Spinal cord (tissue), 10 donors: ENCODE results near the gene CIBAR2. TPM values are rescaled to one million over a fixed set of nuclear protein-coding genes. Genes with fewer than 3 reads are reported as not detected.

Source experiments
- DNase-seq, 6 donors: peaks; one replicate each; pipeline versions ENCODE4 v3.0.0 to v3.0.0-alpha.2; 2013 to 2015; ENCODE audit warnings: low spot score in 6 of 6, low read depth in 4 of 6
- H3K27ac ChIP-seq: one replicate; pipeline ENCODE4 v1.5.1; 2013; ENCODE audit warnings: low read depth, low read length, control low read depth
- H3K27me3 ChIP-seq: one replicate; pipeline ENCODE4 v1.6.1; 2013; ENCODE audit warnings: low read length; ENCODE audit not compliant: control insufficient read depth, insufficient read depth
- H3K36me3 ChIP-seq: one replicate; pipeline ENCODE4 v1.6.1; 2013; ENCODE audit warnings: low read length; ENCODE audit not compliant: control insufficient read depth, insufficient read depth
- H3K4me1 ChIP-seq: one replicate; pipeline ENCODE4 v1.6.1; 2013; ENCODE audit warnings: low read length; ENCODE audit not compliant: control insufficient read depth, insufficient read depth
- H3K4me3 ChIP-seq: one replicate; pipeline ENCODE4 v1.5.1; 2013; ENCODE audit warnings: low read depth, low read length, control low read depth
- H3K9me3 ChIP-seq: one replicate; pipeline ENCODE4 v1.6.1; 2013; ENCODE audit warnings: low read length; ENCODE audit not compliant: control insufficient read depth, insufficient read depth
- WGBS: methylation state at CpG from one replicate; pipeline ENCODE4 v1.1.5; 2013; ENCODE audit warnings: missing lambda C conversion rate; ENCODE audit not compliant: insufficient coverage; 5-methylcytosine and 5-hydroxymethylcytosine counted together
- polyA plus RNA-seq, 2 donors: library from polyadenylated mRNA; unstranded; fragments of 120-200 nt; gene quantifications; one replicate each; pipeline ENCODE4 v1.2.1, GENCODE V29; 2013; ENCODE audit not compliant: insufficient read length in 2 of 2
- total RNA-seq, 2 donors: library from RNA; depleted of rRNA in 1 of 2; stranded (reverse); fragments of 120-200 nt in 1 of 2; fragments of >200 nt in 1 of 2; gene quantifications; one replicate each; pipeline versions ENCODE4 v1.2.3 to v1.2.4, GENCODE V29; 2013 to 2014
- donor health status: healthy.

Gene CIBAR2
- total and polyA plus RNA-seq, 4 donors: 0.69 to 6.8 (median 3.2) TPM

DNA sequence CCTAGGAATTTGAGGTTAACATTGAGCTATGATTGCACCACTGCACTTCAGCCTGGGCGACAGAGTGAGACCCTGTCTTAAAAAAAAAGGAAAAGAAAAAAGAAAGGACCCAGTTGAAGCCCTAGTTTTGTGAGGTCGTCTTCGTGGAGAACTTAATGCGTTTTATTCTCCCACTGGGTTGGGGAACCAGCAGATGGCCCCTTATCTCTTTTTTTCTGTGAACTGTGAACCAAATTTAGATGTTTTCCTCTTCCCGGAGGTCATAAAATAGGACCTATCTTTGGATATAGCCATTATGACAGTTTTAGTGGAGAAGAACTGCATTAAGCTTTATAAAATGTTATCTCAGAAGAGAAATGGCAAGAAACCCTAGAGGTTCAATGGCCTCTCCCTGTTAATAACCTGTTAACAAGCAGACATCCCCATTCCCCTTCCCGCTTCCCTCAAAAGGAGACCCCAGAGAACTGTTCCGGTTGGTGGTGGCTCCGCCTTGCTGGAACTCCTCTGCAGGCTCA, 61.1 kb downstream of the CIBAR2 start:
- H3K4me1 ChIP-seq: peaks cover 22% of the 10 kb centered on the region
- H3K9me3 ChIP-seq: no peaks in the 10 kb centered on the region
- DNase-seq: peak in 1 of 6 donors; percentile 68
- peaks cover 8% of the 10 kb centered on the region for H3K36me3 ChIP-seq
- no peak overlapping the region for H3K4me3 ChIP-seq
- 86% methylated on average over 7 of the region's 8 CpGs for WGBS
- no peak overlapping the region for H3K27ac ChIP-seq
- H3K27me3 ChIP-seq: no peaks in the 10 kb centered on the region

DNA sequence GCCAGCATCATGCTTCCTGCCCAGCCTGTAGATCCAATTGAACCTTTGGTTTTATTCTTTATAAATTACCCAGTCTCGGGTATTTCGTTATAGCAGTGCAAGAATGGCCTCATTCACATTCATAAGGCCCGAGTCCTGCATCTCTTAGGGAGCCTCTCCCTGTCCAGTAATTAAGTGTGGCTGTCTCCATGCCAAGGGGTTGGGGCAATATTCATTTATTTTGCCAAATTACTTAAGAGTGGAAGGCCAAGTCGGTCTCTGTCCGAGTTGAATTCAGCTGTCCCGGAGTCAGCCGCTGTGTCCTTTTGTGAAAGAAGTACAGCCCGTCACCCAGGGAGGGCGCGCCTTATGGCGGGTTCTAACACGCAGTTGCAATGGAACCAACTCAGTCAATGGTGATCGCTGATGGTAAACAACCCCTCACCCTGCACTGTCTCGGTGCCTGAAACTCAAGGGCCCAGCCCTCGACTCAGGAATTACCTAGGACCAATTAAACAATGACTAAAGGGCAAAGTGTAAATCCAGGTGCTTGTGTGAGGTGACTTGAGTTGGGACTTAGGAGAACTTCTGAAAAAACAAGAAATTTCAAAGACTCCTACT, 62.5 kb downstream of the CIBAR2 start:
- no peaks in the 10 kb centered on the region for H3K9me3 ChIP-seq
- no peaks in the 10 kb centered on the region for H3K27me3 ChIP-seq
- peaks cover 6% of the 10 kb centered on the region for H3K36me3 ChIP-seq
- H3K27ac ChIP-seq: no peak overlapping the region
- DNase-seq: peak in 1 of 6 donors; percentile 60
- no peak overlapping the region for H3K4me3 ChIP-seq
- H3K4me1 ChIP-seq: peaks cover 11% of the 10 kb centered on the region
- 64% methylated on average over 9 of the region's 15 CpGs for WGBS

DNA sequence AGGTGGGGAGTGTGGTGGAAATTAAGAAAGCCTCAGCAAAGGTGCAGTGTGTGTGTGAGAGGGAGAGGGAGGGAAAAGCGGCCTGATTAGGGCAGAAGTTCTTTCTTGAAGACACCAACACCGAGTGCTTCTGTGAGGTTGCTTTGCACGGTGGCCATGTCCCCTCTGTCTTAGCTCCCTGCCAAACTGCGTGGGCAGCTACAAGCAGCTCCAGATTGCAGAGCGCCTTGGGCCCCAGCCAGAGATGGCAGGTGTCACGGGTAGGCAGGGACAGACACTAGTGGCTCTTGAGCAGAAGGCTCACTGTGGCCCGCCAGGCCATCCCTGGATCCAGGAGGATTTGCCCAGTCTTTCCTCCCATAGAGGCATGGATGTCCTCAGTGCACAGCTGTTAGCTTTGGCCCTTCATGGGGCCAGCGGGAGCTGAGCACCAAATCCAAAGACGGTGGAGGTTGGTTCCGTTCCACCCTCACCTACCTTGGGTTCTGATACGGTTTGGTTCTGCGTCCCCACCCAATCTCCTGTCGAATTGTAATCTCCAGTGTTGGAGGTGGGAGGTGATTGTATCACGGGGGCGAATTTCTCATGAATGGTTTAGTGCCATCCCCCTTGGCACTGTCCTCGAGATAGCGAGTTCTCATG, 63.2 kb downstream of the CIBAR2 start:
- no peak overlapping the region for H3K27ac ChIP-seq
- H3K36me3 ChIP-seq: peaks cover 6% of the 10 kb centered on the region
- H3K9me3 ChIP-seq: no peaks in the 10 kb centered on the region
- H3K4me1 ChIP-seq: peaks cover 8% of the 10 kb centered on the region
- DNase-seq: peak in 1 of 6 donors; percentile 10
- 75% methylated on average over 7 of the region's 17 CpGs for WGBS
- H3K27me3 ChIP-seq: no peaks in the 10 kb centered on the region
- no peak overlapping the region for H3K4me3 ChIP-seq

Other genes with a start within 250 kb of the CIBAR2 start
- gene ZDHHC7, start 100.9 kb downstream of the CIBAR2 start, total RNA-seq: 10 to 100 TPM; 30.3 to 39.9 TPM
- gene ZDHHC7, start 100.9 kb downstream of the CIBAR2 start, polyA plus RNA-seq: 10 to 100 TPM; 40.6 to 48.1 TPM
- gene KIAA0513, start 84.7 kb downstream of the CIBAR2 start, total RNA-seq: 10 to 100 TPM; 18.4 to 39.8 TPM
- gene KIAA0513, start 84.7 kb downstream of the CIBAR2 start, polyA plus RNA-seq: 10 to 100 TPM; 40.1 to 40.9 TPM